OCI-LY3 (cell line): ENCODE results near the gene PTCHD1.

ENCODE experiments used
- CTCF ChIP-seq: fragments of 200-600, 300-600 bp; sonication (generic); IDR thresholded peaks from 2 replicates; pipeline ENCODE4 v1.5.1; 2014; ENCODE audit warnings: antibody characterized with exemption, low read length, low read depth
- EZH2phosphoT487 ChIP-seq: fragments of 200-600 bp; shearing (Covaris generic); IDR thresholded peaks from 2 replicates; pipeline ENCODE4 v1.6.1; 2018; ENCODE audit warnings: antibody characterized with exemption, mixed run types, low read depth

- TF ChIP-seq CTCF (no peak), EZH2phosphoT487 (no peak)
Measured at GRCh38 chrX:23344238-23344903, 9.7 kb downstream of the PTCHD1 start.
